ENCODE measurements around the gene L1CAM.

L1CAM gene

DNA sequence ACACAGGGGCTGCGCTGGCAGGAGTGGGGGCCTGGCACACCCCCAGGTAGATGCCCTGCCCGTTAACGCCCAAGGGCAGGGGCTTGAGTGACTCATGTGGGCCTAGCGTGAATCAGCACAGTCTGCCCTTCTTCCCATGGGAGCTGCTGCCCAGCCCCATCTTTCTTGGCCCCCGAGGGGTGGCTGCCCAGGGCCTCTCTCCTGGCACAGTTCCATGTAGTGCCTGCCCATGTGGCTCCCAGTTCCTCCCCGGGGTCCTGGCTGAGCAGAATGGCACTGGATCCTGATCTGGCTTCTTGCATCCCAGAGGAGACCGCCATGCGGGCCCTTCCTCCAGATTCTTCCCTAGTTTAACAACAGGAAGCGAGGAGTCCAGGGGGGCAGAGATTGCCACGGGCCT lies 16.4 kb upstream of the L1CAM start:
- DNase-seq (ENCODE audit: low read depth in 2 of 2), result no peak

DNA sequence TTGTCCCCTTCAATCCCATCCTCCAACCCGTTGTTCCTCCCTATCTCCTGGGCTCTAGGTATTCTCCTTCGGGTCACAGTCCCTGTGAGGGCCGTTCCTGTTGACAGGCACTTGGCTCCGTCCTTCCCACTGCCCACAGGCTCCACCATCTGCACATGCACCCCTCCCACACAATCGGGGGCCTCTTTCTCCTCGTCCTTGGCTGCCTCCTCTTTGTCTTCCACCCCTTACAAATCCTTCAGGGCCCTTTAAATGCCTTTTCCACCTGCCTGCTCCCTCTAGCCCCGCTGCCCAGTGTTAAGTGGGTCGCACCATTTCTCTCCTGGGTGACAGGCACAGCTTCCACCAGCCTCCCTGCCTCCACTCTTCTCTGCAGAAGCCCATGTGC lies 15.8 kb upstream of the L1CAM start:
- no peak for DNase-seq (ENCODE audit: low read depth in 2 of 2)

DNA sequence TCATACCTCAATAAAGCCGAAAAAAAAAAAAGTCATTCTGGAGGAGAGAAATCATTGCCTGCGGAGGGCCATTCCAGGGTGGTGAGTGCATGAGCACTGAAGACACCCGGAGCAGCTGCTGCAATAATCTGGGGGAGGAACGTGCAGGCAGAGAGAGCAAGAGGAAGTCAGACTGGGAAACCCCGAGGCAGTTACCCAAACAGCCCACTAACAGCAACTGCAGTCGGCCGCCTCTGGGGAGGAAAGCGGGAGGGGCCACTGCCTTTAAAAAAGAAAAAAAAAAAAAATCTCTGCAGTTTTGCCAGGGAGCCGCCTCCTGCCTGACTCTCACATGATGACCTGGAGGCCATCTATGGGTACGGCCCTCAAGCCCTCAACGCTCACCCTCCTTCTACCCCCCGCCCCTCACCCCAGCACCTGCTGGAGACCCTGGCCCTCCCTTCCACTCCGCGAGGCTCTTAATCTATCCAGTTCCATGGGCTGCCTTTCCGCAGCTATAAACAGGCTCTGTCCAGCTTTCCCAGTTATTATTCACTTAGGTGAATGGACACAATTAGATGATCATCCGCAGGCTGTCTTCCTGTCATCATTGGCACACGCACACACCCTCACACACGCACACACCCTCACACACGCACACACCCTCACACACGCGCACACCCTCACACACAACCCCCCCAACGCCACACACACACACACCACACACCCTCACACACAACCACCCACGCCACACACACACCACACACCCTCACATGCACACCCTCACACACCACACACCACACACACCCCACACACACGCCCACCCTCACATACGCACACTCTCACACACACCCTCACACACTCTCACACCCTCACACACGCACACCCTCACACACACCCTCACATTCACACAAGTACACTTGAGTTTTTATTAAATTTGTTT lies 15.1 kb upstream of the L1CAM start:
- peak; percentile 49 to 51 for DNase-seq (ENCODE audit: low read depth in 2 of 2)

DNA sequence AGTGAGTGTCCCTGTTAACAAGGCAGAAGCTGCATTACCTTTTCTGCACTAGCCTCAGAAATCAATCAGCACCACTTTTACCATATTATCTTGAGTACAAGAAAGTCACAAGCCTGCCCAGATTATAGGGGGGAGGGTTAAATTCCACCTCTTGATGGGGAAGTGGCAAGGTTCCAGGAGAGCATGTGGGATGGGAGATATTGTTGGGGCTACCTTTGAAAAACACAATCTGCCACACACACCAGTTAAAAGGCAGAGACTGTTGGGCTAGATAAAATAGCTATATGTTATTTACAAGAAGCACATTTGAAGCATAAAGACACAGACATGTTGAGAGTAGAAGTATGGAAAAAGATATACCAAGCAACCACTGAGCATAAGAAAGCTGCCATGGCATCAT lies 11.9 kb upstream of the L1CAM start:
- no peak for DNase-seq (ENCODE audit: low read depth in 2 of 2)

DNA sequence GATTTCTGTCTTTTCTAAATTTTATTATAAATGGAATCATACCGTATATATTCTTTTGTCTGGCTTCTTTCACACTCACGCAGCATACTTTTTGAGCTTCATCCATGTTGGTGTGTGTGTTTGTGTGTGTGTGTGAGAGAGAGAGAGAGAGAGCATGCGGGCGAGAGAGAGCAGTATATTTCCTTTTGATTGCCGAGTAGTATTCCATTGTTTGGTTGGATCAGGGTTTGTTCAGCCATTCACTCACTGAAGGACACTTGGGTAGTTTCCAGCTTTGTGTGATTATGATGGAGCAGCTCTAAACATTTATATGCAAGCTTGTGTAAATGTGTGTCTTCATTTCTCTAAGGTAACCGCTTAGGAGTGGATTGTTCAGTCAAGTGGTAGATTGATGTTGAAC lies 3.1 kb upstream of the L1CAM start:
- DNase-seq (ENCODE audit: low read depth in 2 of 2), result no peak

DNA sequence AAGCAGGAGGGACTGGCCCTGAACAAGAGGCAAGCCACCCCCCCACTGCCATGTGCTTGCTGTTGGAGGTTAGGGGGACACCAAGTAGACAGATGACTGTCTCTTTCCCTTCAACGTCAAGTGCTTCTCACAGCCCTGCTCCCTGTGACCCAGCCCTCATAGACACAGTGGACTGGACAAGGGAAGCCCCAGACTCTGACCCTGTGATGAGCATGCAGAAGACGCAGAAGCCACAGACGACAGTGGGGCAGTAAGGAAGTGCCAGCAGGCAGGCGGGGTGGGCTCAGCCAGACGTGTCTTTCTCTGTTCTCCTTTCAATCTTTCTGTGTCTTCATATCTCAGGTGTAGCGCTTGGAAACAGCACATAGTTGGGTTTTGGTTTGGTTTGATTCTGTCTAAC lies 2.4 kb upstream of the L1CAM start:
- no peak for DNase-seq (ENCODE audit: low read depth in 2 of 2)

DNA sequence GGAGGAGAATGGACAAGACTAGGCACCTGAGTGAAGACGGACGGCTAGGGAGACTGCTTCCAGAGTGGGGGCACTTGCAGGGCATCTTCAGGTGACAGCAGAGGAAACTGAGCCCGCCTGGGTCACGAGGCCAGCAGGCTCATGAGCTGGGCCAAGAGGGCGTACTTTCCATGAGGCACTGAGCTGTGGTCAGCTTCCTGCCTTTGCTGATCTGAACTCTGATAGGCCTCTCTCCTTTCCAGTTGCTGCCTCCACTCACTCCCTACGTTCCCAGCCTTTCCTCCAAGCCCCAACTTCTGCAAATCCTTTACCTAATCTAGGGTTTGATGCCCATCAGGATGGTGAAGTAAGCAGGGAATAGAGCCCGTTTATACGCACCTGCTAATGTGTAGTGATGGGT lies 1.4 kb upstream of the L1CAM start:
- no peak for DNase-seq (ENCODE audit: low read depth in 2 of 2)

DNA sequence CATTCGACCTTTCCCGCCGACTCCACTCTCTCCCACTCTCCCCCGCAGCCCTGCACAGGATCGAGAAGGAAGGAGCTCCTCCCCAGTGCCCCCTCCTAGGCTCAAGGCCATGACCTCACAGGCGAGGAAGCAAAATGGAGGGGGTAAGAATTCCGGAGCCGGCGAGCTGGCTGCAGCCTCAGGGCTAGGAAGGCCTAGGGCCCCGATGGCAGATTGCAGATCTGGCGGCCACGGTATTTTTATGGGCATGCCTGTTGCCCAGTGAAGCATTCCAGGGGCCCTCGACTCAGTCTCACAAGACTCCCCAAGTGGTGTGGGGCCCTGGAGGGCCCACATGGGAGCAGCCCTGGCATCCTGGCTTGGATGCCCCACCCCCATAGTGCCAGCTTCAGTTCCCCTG lies 942 bp upstream of the L1CAM start:
- DNase-seq (ENCODE audit: low read depth in 2 of 2), result no peak

DNA sequence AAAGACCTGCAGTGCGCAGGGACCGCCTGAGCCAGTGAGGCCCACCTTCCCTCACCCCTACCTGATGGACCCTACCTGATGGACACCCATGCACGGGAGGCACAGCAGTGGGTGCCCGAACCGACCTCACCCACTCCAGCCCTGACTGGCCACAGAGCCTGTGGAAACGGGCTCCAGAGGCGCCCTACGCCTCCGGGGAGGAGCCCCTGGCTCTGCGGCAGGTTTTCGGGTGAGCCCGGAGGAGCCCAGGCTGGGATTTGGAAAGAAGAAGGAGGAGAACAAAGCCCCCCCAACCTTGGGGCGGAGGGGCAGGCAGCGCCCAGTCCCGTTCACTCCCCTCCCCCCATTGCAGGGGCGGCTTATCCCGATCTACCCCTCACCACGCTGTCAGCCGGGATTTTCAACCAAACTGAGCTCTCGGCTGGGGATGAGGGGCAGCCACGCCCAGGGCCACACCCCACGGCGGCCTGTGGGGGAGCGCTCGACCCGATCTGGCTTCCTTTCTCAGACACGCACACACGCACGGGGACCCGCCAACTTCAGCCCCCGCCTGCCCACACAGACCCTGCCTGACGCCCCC lies 675 bp downstream of the L1CAM start:
- DNase-seq (ENCODE audit: low read depth in 2 of 2), result no peak

DNA sequence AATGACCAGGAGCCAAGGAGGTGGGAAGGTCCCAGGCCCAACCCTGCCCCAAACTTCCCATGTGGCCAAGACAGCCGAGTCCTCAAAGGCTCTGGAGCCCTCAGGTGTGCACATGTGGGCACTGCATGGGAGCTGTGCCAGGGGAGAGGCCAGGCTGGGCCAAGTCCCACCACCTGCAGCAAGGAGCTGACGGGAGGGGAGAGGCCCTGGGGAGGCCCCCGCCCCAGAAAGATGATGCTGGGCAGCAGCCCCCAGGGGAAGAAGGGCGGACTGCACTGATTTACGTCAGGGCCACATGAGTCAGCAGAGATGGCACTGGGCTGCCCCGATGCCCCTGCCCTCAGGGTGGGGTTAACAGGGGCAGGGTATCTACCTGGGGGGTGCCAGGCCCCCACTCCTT lies 1.4 kb downstream of the L1CAM start:
- DNase-seq (ENCODE audit: low read depth in 2 of 2), result no peak

DNA sequence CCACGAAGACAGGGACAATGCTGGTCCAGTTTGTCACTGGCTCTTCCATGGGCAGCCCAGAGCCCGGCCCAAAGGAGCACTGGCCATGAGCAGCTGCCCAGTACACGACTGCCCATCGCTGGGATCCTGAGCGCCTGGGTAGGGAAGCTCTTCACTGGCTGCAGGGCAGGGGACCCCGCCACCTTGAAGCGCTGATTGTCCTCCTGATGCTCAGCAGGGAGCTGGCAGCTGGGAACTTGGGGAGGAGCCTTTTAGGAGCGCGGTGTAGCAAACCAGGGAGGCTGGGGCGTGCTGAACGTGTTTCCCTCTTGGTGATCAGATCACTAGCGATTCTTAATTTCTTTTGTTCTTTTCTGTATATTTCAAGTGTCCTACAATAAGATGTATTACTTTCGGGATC lies 1.8 kb downstream of the L1CAM start:
- no peak for DNase-seq (ENCODE audit: low read depth in 2 of 2)

DNA sequence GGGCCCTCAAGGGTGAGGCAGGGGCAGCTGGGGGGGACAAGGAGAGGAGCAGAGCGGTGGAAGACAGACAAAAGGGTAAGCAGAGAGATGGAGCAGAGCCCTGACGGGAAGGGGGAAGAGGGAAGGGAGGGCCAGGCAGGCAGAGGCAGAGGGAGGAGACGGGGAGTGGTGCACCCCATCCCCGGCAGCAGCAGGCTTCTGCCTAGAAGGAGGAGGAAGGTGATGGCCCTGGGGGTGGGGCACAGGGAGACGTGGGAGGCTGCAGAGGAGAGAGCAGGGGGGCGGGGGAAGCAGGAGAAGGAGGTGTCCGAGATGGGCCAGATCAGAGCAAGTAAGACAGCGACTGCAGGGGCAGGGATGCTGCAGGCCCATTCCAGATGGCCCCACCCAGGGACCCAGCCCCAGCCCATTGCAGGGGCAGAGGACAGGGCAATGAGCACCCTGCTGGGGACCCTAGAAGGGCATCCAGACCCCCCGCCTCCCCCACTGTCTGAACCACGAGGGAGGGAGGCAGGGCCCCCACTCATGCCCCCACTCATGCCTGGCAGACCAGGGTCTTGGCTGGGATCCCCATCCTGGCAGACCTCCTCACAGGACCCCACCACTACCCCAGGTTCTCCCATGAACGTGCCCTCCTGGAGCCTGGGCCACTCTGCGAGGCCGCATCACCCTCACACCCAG lies 2.7 kb downstream of the L1CAM start:
- no peak for DNase-seq (ENCODE audit: low read depth in 2 of 2)

DNA sequence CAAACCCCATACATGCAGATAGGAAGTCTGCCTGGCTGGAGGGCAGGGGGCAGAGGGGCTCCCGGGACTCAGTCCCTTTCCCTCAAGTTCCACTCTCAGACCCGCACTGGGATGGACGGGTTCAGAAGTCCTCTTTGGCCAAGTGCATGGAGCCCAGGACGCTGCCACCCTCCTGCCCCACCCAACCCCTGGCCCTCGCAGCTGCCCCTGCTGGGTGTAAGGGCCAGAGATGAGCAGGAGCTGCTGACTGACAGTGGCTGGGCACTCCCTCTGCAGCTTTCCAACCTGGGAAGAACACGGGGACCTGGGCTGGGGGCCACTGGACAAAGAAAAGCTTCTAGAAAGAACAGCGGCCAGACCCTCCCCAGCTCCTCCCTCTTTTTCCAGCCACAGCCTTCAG lies 3.4 kb downstream of the L1CAM start:
- DNase-seq (ENCODE audit: low read depth in 2 of 2), result no peak

DNA sequence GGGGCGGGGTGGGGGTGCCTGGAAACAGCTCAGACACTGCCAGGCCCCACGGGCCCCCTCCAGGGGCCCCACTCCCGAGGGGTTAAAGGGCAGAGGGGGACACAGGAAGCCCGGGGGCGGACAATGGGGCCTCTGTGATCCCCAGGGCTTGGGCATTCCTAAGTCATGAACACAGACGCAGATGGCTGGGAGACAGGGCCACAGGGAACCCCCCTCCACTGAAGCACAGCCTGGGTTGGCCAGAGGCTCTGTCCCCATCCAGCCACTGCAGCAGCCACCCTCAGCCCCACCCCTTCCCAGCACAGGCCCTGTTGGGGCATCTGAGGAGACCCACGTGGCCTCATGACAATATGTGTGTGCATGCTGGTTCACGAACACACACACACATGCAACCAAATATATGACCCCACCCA lies 3.9 kb downstream of the L1CAM start:
- DNase-seq (ENCODE audit: low read depth in 2 of 2), result no peak

DNA sequence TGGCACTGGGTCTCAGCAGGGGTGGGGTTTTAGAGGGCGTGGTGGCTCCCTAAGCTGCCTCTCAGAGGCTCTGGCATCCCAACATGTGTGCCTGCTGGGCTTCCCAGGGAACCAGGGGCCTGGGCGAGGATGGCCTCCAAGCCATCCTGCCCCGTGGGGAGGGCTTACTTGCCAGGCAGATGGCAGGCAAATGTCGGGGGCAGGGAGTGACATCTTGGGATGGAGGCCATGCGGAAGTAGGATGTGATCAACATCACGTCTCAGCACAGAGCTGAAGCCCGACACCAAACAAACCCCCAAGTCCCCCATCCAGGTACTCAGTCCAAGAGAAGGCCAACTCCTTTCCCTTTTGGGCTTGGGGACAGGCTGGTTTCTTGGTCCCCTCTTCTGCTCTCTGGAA lies 4.7 kb downstream of the L1CAM start:
- no peak for DNase-seq (ENCODE audit: low read depth in 2 of 2)

DNA sequence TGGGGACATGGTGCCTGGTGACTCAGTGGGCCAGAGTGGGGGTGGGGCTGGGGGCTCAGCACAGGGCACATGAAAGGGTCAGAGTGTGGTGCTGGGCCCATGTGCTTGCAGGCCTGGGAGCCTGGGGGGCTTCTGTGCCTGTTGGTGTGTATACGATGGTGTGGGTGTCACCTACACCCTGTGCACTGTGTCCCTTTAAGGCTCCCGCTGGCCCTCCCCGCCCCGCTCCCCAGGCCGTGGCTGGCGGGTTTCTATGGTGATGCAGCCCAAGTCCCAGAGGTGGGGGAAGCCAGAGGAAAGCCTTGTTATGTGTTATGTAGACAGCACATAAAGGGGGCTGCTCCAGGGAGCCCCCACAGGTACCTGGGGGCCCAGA lies 5.5 kb downstream of the L1CAM start:
- no peak for DNase-seq (ENCODE audit: low read depth in 2 of 2)

DNA sequence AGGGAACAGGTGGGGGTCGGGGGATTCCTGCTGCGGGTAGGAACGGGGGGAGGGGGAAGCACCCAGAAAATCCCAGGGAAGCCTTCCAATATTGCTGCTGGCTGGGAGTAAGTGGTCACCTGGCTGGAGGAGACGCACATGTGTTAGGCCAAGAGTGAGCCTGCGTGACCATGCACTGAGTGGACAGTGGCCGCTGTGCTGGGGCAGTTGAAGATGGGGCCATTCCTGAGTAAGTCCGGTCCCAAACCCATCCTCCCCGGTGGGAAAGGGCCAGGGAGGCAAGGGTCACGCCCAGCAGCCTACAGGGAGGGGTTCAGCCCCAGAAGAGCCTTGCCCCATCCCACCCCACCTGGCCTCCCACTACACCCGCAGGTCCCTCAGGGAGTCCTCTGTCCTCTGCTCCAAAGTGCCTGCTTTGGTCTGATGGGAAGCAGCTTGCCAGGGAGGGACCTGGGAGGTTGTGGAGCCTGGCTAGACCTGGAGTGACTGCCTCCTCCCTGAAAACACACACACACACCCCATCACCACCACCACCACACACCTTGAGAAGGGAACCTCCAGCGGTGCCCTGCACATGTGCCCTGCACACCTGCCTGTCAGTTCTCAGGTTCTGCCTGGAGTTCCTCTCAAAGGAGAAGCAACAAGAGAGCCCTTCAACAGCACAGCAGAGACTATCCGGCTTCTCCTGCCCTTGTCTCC lies 6.1 kb downstream of the L1CAM start:
- no peak for DNase-seq (ENCODE audit: low read depth in 2 of 2)

DNA sequence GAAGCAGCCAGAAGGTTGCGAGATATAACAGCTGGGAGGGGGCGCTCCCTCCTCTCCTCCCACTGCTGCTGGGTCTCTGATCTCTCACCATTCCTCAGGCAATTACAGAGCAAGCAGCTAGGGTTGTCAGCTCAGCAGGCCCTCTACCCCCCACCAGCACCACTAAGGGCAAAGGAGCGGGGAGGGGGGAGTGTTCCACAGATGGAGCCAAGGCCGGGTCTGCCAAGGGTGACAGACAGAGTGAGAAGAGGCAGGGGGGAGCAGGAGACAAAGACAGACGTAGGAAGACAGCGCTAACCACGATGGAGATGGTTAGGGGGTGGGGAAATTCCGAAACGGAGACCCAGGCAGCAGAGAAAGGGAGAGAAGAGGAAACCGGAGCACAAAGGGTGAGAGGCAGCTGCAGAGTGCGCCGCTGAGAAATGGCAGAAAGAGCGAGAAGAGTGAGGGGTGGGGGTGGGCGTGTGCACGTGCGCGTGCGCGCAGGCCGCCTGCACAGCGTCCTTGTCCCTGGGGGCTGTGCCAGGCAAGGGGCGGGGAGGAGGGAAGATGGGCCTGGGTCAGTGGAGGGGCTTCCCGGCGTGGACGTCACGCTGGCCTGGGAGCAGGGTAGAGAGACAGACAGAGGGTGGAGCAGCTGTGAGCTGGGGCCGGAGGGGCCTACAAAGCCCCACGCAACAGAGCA lies 6.9 kb downstream of the L1CAM start:
- no peak for DNase-seq (ENCODE audit: low read depth in 2 of 2)

DNA sequence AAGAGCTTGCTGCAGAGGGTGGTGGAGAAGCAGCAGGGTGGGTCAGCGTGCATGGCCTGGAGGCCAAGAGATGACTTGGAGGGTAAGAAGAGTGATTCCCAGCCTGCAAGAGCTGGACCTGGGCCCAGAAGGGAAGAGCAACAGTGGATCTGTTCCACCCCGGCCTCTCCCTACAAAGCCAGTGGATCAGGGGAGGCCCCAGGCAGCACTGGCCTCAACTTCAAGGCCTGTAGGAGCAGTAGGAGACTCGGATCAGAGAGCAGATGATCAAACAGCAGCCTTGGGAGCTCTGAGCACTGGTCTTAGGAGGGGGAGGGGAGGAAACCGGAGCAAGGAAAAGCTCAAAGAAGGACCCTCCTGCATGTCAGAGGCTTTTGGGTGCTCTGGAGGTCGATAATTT lies 7.6 kb downstream of the L1CAM start:
- DNase-seq (ENCODE audit: low read depth in 2 of 2), result no peak

DNA sequence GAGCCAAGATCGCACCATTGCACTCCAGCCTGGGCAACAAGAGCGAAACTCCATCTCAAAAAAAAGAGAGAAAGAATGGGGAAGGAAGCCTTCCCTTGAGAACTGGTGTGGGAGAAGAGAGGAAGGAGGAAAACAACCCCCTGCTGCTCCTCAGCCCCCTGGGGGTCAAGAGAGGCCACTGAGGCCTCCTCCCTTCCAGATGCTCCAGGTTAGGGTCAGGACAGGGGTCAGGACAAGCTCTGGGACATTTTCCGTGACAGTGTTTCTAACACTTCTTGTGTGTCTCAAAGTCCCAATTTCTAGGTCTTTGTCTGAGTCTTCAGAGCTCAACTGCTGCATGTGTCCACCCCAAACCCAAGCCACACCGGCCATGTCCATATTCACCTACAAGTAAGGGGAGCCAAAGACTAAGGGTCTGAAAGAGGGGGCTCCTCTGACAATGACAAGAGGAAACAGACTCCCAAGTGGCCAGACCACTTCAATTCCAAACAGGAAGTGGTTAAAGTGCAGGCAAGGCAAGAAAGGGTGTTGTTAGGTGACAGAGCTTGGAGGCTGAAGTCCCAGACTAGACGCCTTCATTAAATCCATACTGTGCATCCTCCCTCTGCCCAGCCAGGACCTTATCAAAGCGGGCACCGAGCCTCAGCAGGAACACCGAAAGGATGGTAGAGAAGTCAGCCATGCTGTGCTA lies 8.3 kb downstream of the L1CAM start:
- no peak for DNase-seq (ENCODE audit: low read depth in 2 of 2)

DNA sequence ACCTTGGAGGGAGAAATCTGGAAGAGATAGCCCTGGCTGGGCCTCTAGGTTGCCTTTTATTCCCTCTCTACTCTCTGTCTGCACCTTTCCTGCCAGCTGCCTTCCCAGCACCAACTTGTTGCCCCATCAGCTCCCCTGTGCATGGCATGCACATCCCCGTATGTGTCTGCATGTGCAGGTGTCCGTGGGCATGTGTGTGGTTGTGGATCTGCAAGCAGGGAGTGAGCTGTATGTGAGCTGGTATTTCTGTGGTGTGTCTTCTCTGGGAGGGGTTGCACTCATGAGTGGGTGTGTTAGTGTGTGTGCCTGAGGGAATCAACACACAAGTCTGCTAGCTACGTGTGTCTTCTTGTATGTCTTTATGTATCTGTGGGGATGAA lies 9.9 kb downstream of the L1CAM start:
- no peak for DNase-seq (ENCODE audit: low read depth in 2 of 2)

Data from stimulated activated CD8-positive, alpha-beta memory T cell treated with anti-CD3 and anti-CD28 coated beads, Interleukin-7, amount 100 ng/mL, for 4 hours (primary cell).